Measurements from ENCODE around the gene DNAAF2. TPM values are rescaled to one million over a fixed set of nuclear protein-coding genes. Genes with fewer than 3 reads are reported as not detected.
A peak's percentile ranks its signal among the peaks of the same experiment; 100 is the strongest.

Gene DNAAF2
- total RNA-seq, 4 donors from 2014 or later = 10.7 to 17.4 (median 16.3) TPM

DNA sequence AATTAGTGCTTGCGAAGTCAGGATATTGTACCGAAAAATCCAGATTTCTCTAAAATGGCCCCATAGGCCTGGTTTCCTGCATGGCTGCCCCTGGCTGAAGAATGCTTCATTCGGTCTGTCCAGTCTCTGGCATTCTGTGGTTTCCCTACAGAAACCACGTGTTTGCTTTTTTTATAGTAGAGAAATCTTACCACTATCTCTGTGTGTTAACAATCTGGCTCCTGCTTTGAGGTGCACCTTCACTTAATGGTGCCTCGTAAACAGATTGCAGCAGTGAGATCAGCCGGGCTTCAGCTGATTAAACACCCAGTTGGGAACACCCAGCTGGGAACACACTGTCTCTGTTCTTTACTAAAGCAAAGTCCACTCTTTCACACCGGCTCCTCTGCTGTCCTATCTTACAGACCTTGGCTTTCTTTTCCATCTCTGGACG lies 6.7 kb upstream of the DNAAF2 start:
- Histone ChIP-seq H3K4me3 (peak overlapping the region in 1 of 4 donors; percentile 31), H3K36me3 (no peaks in the 10 kb centered on the region)

GRCh38 chr14:49640540-49641417 lies 5.7 kb upstream of the DNAAF2 start:
- H3K4me1 ChIP-seq = peaks cover 2 to 32% (median 6%) of the 10 kb centered on the region in 4 donors
- H3K27ac ChIP-seq = peak overlapping the region in 3 of 4 donors; percentile 56 to 86 (median 82)
- TF ChIP-seq POLR2A (IDR thresholded peaks at IDR 0.05) = peak; percentile 49 to 84
- TF ChIP-seq, protein P1, sequence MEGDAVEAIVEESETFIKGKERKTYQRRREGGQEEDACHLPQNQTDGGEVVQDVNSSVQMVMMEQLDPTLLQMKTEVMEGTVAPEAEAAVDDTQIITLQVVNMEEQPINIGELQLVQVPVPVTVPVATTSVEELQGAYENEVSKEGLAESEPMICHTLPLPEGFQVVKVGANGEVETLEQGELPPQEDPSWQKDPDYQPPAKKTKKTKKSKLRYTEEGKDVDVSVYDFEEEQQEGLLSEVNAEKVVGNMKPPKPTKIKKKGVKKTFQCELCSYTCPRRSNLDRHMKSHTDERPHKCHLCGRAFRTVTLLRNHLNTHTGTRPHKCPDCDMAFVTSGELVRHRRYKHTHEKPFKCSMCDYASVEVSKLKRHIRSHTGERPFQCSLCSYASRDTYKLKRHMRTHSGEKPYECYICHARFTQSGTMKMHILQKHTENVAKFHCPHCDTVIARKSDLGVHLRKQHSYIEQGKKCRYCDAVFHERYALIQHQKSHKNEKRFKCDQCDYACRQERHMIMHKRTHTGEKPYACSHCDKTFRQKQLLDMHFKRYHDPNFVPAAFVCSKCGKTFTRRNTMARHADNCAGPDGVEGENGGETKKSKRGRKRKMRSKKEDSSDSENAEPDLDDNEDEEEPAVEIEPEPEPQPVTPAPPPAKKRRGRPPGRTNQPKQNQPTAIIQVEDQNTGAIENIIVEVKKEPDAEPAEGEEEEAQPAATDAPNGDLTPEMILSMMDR (IDR thresholded peaks at IDR 0.05) = no peak
- no peaks in the 10 kb centered on the region for H3K27me3 ChIP-seq
- H3K9me3 ChIP-seq = no peaks in the 10 kb centered on the region
- H3K4me3 ChIP-seq = no peak overlapping the region
- peak in 1 of 3 donors; percentile 67 for DNase-seq
- H3K36me3 ChIP-seq = no peaks in the 10 kb centered on the region

More for the DNA sequence above, 6.7 kb upstream of the DNAAF2 start:
- Histone ChIP-seq H3K27me3 (no peaks in the 10 kb centered on the region), H3K27ac (peak overlapping the region in 3 of 4 donors; percentile 56 to 86 (median 82)), H3K9me3 (no peaks in the 10 kb centered on the region), H3K4me1 (peaks cover 0 to 24% (median 1%) of the 10 kb centered on the region in 4 donors)
- TF ChIP-seq POLR2A (IDR thresholded peaks at IDR 0.05) = peak; percentile 19 to 81
- TF ChIP-seq, protein P1 (IDR thresholded peaks at IDR 0.05) = peak in 2 of 6 experiments; percentile 9 to 25
- DNase-seq = peak in 2 of 3 donors; percentile 67 to 87

DNA sequence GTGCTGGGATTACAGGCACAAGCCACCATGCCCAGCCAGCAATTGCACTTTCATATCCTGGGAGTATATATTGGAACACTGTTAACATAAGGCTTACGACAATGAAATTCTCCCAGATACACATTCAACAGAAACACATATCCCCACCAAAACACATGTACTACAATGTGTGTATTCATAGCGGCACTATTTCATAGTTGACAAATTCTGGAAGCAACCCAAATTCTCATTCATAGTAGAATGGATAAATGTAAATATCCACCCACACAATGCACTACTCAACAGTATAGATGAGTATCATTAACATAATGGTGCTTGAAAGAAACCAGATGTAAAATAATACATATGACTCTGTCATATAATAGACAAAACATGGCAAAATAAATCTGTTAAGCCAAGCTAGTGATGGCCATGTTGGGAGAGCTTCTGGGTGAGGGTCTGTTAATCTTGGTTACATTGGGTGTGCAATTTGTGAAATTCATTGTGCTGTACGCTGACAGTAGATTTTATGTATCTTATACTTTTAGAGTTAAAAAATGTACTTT lies 2.6 kb upstream of the DNAAF2 start:
- no peaks in the 10 kb centered on the region for H3K36me3 ChIP-seq
- H3K27me3 ChIP-seq = no peaks in the 10 kb centered on the region
- H3K9me3 ChIP-seq = no peaks in the 10 kb centered on the region
- H3K27ac ChIP-seq = no peak overlapping the region
- H3K4me3 ChIP-seq = no peak overlapping the region
- no peak for TF ChIP-seq POLR2A (IDR thresholded peaks at IDR 0.05)
- TF ChIP-seq, protein P1 (IDR thresholded peaks at IDR 0.05) = no peak
- peaks cover 2 to 26% (median 6%) of the 10 kb centered on the region in 4 donors for H3K4me1 ChIP-seq
- DNase-seq = no peak

DNA sequence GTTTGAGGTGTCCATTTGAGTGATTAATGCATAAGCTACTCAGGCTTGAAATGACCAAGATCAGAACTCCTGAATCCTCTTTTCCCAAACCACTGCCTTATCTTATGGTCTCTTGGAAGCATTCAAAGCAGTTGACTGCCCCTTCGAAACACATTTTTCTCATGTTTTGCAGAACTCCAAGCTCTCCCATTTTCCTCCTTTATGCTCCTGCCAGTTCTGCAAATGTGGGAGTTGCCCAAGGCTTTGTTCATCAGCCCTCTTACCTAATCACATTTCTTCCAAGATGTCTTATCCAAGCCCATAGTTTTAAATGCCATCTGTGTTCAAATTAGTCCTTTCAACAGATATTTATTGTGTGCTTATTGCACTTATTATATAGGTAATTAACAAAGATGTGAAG lies 1.8 kb upstream of the DNAAF2 start:
- Histone ChIP-seq H3K4me1 (peaks cover 2 to 30% (median 9%) of the 10 kb centered on the region in 4 donors), H3K9me3 (no peaks in the 10 kb centered on the region), H3K27ac (peak overlapping the region in 1 of 4 donors; percentile 69), H3K27me3 (no peaks in the 10 kb centered on the region), H3K36me3 (no peaks in the 10 kb centered on the region), H3K4me3 (no peak overlapping the region)
- no peak for TF ChIP-seq POLR2A (IDR thresholded peaks at IDR 0.05)
- TF ChIP-seq, protein P1 (IDR thresholded peaks at IDR 0.05) = no peak
- no peak for DNase-seq

DNA sequence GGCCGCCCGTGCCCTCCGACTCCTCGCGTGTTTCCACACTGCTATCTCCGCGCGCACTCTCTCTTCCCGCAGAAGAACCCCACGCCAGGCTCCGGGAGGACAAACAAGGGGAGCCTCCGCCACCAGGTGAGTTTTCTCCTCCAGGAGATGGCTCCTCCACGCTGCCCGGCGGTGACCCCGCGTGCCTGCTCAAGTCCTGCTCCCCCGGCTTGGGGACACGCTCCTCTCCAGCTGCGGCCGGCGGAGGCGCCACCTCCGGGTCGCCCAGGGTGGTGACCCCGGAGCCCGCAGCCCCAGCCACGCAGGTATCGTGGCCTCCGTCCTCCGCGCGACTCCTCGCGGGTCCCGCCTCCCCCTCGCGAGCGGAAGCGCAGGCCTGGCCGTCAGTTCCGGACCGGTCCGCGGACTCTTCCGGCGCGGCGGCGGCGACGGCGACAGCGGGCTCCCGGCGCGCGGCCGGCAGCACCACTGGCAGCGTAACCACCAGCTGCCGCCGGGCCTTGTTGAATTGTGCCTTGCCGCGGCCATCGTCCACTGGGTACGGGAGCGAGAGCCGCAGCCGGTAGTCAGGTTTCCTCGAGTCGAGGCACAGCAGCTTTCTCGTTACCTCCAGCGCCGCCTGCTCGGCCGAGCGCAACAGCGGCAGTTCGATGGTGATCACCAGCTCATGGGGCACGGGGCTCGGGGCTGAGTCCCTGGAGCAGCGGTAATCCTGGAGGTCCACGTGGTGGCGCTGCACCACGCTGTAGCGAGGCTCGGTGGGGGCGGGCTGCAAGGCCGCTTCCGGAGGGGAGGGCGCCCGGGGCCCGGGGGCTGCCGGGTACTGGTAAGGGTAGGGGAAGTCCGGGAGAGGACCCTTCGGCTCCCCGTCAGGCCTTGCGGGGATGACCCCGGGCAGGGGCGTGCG lies 1.2 kb downstream of the DNAAF2 start:
- Histone ChIP-seq H3K27me3 (no peaks in the 10 kb centered on the region), H3K9me3 (no peaks in the 10 kb centered on the region), H3K36me3 (no peaks in the 10 kb centered on the region), H3K4me3 (peak overlapping the region; percentile 82 to 96 (median 86)), H3K27ac (peak overlapping the region; percentile 92 to 99 (median 97)), H3K4me1 (peaks cover 0 to 24% (median 13%) of the 10 kb centered on the region in 4 donors)
- TF ChIP-seq POLR2A (IDR thresholded peaks at IDR 0.05) = peak; percentile 80 to 84
- TF ChIP-seq, protein P1 (IDR thresholded peaks at IDR 0.05) = peak; percentile 63 to 93 (median 80)
- peak; percentile 94 to 97 (median 94) for DNase-seq
